K562 (cell line): ENCODE results near the gene HMGN1. TPM values are rescaled to one million over a fixed set of nuclear protein-coding genes. Genes with fewer than 3 reads are reported as not detected.

Experiments used
- ATAC-seq: fragments of 200-7000 bp; cut with Tn5 transposase; 3 replicates; pipeline ENCODE4 v1.9.1; 2020; ENCODE audit warnings: moderate library complexity
- BruUV-seq: library from RNA; stranded (reverse); fragments of 400-500 nt; replicated peaks from 2 replicates; lab custom pipeline; 2021; lab: Mats Ljungman, UMichigan
- CTCF ChIA-PET: fragments of 300-600 bp; formaldehyde crosslinking; extraction: SDS; loops from one replicate; lab custom pipeline; 2021; ENCODE audit warnings: low intra/inter-chr PET ratio; lab: Yijun Ruan, JAX
- POLR2A ChIA-PET: fragments of 300-600, 350-650 bp; sonication (Branson Sonifier 250); formaldehyde crosslinking; extraction: SDS; loops from one replicate; lab custom pipeline; 2021; ENCODE audit warnings: antibody characterized with exemption, inconsistent platforms; lab: Yijun Ruan, JAX
- DNase-seq, 4 experiments: peaks; one replicate each; pipeline versions ENCODE4 v3.0.0 to v3.0.0-alpha.2; 2011 to 2018; ENCODE audit warnings: low spot score in 3 of 4, mixed read lengths in 3 of 4; ENCODE audit errors: extremely low read depth in 1 of 4
- FAIRE-seq: peaks from 2 replicates; lab custom pipeline; 2011; peaks lifted over from hg19 to GRCh38; lab: Jason Lieb, UNC
- H2AFZ ChIP-seq: 2 replicates; pipeline ENCODE4 v1.6.0; 2011; ENCODE audit warnings: low read depth, low read length, control low read depth, inconsistent platforms
- H3K27ac ChIP-seq: fragments of 200-600 bp; 3 replicates; pipeline ENCODE4 v1.8.0; 2011; ENCODE audit warnings: low read depth, mild to moderate bottlenecking, control low read depth, inconsistent platforms, low read length, moderate library complexity, mixed read lengths; ENCODE audit errors: extremely low read depth
- H3K27me3 ChIP-seq, 2 experiments: fragments of 300-600 bp in 1 of 2; 2 replicates in 1 of 2; 3 replicates in 1 of 2; pipeline versions ENCODE4 v1.6.0 to v1.8.0; 2011; ENCODE audit warnings: inconsistent platforms in 2 of 2, low read length in 2 of 2, mild to moderate bottlenecking in 1 of 2, mixed read lengths in 1 of 2, moderate library complexity in 1 of 2; ENCODE audit not compliant: control insufficient read depth in 2 of 2, insufficient read depth in 2 of 2
- H3K36me3 ChIP-seq: fragments of 300-600 bp; 3 replicates; pipeline ENCODE4 v1.8.0; 2011; ENCODE audit warnings: mild to moderate bottlenecking, low read length, inconsistent platforms; ENCODE audit not compliant: control insufficient read depth, insufficient read depth
- H3K4me1 ChIP-seq, 2 experiments: fragments of 200-600 bp in 1 of 2; replicated peaks in 1 of 2; 2 replicates in 1 of 2; 3 replicates in 1 of 2; pipeline versions ENCODE4 v1.5.1 to v1.8.0; 2011; ENCODE audit warnings: inconsistent platforms in 2 of 2, low read length in 2 of 2, mild to moderate bottlenecking in 1 of 2, mixed read lengths in 1 of 2, moderate library complexity in 1 of 2; ENCODE audit not compliant: control insufficient read depth in 2 of 2, insufficient read depth in 2 of 2
- H3K4me2 ChIP-seq: 2 replicates; pipeline ENCODE4 v1.6.1; 2011; ENCODE audit warnings: low read length, control low read depth, inconsistent platforms, mixed read lengths; ENCODE audit not compliant: insufficient read depth
- H3K4me3 ChIP-seq: fragments of 200-600 bp; sonication (generic), shearing (Covaris generic); 2 replicates; pipeline ENCODE4 v1.5.1; 2016; ENCODE audit warnings: control low read depth, inconsistent platforms
- H3K79me2 ChIP-seq: fragments of 200-600 bp; 3 replicates; pipeline ENCODE4 v1.8.0; 2011; ENCODE audit warnings: low read length, inconsistent platforms; ENCODE audit not compliant: control insufficient read depth, insufficient read depth
- H3K9ac ChIP-seq, 2 experiments: 2 replicates each; pipeline versions ENCODE4 v1.6.0 to v1.6.1; 2011; ENCODE audit warnings: low read depth in 2 of 2, low read length in 2 of 2, control low read depth in 1 of 2, inconsistent platforms in 1 of 2, mild to moderate bottlenecking in 1 of 2, mixed read lengths in 1 of 2; ENCODE audit not compliant: insufficient read depth in 1 of 2
- H3K9me1 ChIP-seq: one replicate; pipeline ENCODE4 v1.6.0; 2011; ENCODE audit warnings: inconsistent platforms, mild to moderate bottlenecking, low read length, moderate library complexity; ENCODE audit not compliant: control insufficient read depth, insufficient read depth
- H3K9me3 ChIP-seq: replicated peaks from 2 replicates; pipeline ENCODE4 v1.5.1; 2011; ENCODE audit warnings: low read depth, low read length, inconsistent platforms; ENCODE audit not compliant: control insufficient read depth, insufficient read depth
- H4K20me1 ChIP-seq: replicated peaks from 2 replicates; pipeline ENCODE4 v1.6.1; 2011; ENCODE audit warnings: low read length, inconsistent platforms, mixed read lengths; ENCODE audit not compliant: control insufficient read depth, insufficient read depth
- ATF4 ChIP-seq: fragments of 450-650 bp; formaldehyde crosslinking; IDR thresholded peaks from 2 replicates; pipeline ENCODE4 v1.4.0; 2022; ENCODE audit warnings: mild to moderate bottlenecking, moderate library complexity
- BHLHE40 ChIP-seq: IDR thresholded peaks from 2 replicates; pipeline ENCODE4 v1.6.1; 2011; ENCODE audit warnings: low read length, improper control_type of control experiment
- CEBPG ChIP-seq, 3 experiments: fragments of 200-800 bp in 1 of 3; sonication (Bioruptor generic) in 1 of 3; sonication (generic) in 1 of 3; formaldehyde crosslinking in 1 of 3; IDR thresholded peaks in 2 of 3; conservative IDR thresholded peaks in 1 of 3; 2 replicates each; pipeline versions ENCODE4 v1.6.1 to v1.8.0; 2016 to 2022; ENCODE audit warnings: missing compliant biosample characterization in 2 of 3, missing genetic modification characterization in 2 of 3, mild to moderate bottlenecking in 1 of 3, missing genetic modification reagents in 1 of 3
- ETV1 ChIP-seq: fragments of 450-650 bp; conservative IDR thresholded peaks from 2 replicates; pipeline ENCODE4 v1.6.1; 2016; ENCODE audit warnings: missing genetic modification characterization, control low read depth, low read depth, missing compliant biosample characterization
- MAZ ChIP-seq, 2 experiments: fragments of 450-650 bp in 1 of 2; sonication (generic) in 1 of 2; formaldehyde crosslinking; IDR thresholded peaks in 1 of 2; conservative IDR thresholded peaks in 1 of 2; 2 replicates each; pipeline versions ENCODE4 v1.4.0 to v1.5.0; 2020; ENCODE audit warnings: mild to moderate bottlenecking in 1 of 2, missing genetic modification reagents in 1 of 2
- PRDM10 ChIP-seq: fragments of 450-650 bp; IDR thresholded peaks from 2 replicates; pipeline ENCODE4 v1.6.1; 2018; ENCODE audit not compliant: partially characterized antibody
- SMAD4 ChIP-seq: fragments of 250-450 bp; sonication (Bioruptor Pico); conservative IDR thresholded peaks from 2 replicates; pipeline ENCODE4 v1.8.0; 2021; ENCODE audit warnings: inconsistent platforms, mild to moderate bottlenecking, moderate library complexity
- ZBTB8A ChIP-seq: fragments of 450-650 bp; IDR thresholded peaks from 2 replicates; pipeline ENCODE4 v1.6.1; 2018; ENCODE audit warnings: mild to moderate bottlenecking, moderate library complexity; ENCODE audit not compliant: partially characterized antibody
- ZKSCAN8 ChIP-seq: fragments of 200-800 bp; sonication (Bioruptor generic); IDR thresholded peaks from 2 replicates; pipeline ENCODE4 v1.6.1; 2016; ENCODE audit warnings: missing genetic modification characterization, missing compliant biosample characterization
- ZNF175 ChIP-seq: fragments of 200-800 bp; sonication (Bioruptor generic); IDR thresholded peaks from 2 replicates; pipeline ENCODE4 v1.6.1; 2016; ENCODE audit warnings: low read depth, mild to moderate bottlenecking, missing genetic modification characterization, missing compliant biosample characterization
- ZNF311 ChIP-seq: fragments of 250-450 bp; sonication (Bioruptor Pico); IDR thresholded peaks from 2 replicates; pipeline ENCODE4 v1.4.0; 2020; ENCODE audit warnings: mild to moderate bottlenecking, moderate library complexity
- ZNF444 ChIP-seq: fragments of 250-450 bp; sonication (Bioruptor Pico); IDR thresholded peaks from 2 replicates; pipeline ENCODE4 v1.4.0; 2020; ENCODE audit warnings: mild to moderate bottlenecking, moderate library complexity
- ZNF589 ChIP-seq: fragments of 200-800 bp; sonication (Bioruptor generic); IDR thresholded peaks from 2 replicates; pipeline ENCODE4 v1.6.1; 2016; ENCODE audit warnings: low read depth, missing genetic modification characterization, missing compliant biosample characterization
- ZNF766 ChIP-seq: fragments of 200-800 bp; sonication (Bioruptor generic); conservative IDR thresholded peaks from 2 replicates; pipeline ENCODE4 v1.6.1; 2016; ENCODE audit warnings: missing genetic modification characterization, missing compliant biosample characterization
- WGBS: fragments of 100-300 bp; shearing (Covaris generic); methylation state at CpG from one replicate; pipeline ENCODE4 v1.1.6; 2016; ENCODE audit warnings: low coverage, mixed read lengths; ENCODE audit not compliant: insufficient coverage; ENCODE audit errors: missing lambda C conversion rate; 5-methylcytosine and 5-hydroxymethylcytosine counted together
- in situ Hi-C: fragments of 300-500 bp; cut with MboI; formaldehyde crosslinking; loops from 4 replicates; pipeline ENCODE4 v1.15.0; 2018; ENCODE audit warnings: inconsistent platforms, mixed read lengths
- intact Hi-C: fragments of 100-400 bp; cut with micrococcal nuclease; formaldehyde crosslinking; loops from 2 replicates; pipeline ENCODE4 v1.14.2; 2022
- polyA plus RNA-seq, 8 experiments: library from polyadenylated mRNA; depleted of rRNA in 4 of 8; stranded (reverse) in 5 of 8; unstranded in 3 of 8; fragments of >200 nt; fragmentation: Nextera tagmentation in 2 of 8; fragmentation: Illumina TruSeq in 1 of 8; extraction: Ambion mirVana in 2 of 8; extraction: Trizol in 1 of 8; gene quantifications; 2 replicates each; pipeline versions ENCODE4 v1.2.1 to v1.2.3, GENCODE V29; 2011 to 2014; ENCODE audit warnings: inconsistent platforms in 1 of 8, missing spikeins in 1 of 8
- total RNA-seq, 7 experiments: library from RNA; depleted of rRNA in 6 of 7; stranded (reverse); fragments of >200 nt in 6 of 7; fragmentation: Illumina TruSeq in 2 of 7; extraction: Trizol in 2 of 7; gene quantifications; 2 replicates each; pipeline versions ENCODE4 v1.2.1 to v1.2.3, GENCODE V29; 2011 to 2021; ENCODE audit warnings: low replicate concordance in 1 of 7

The HMGN1 gene
- total and polyA plus RNA-seq, 9 of the 15 experiments (the other 6 are each of a cell fraction or from before 2014, with no cell fraction given): 124 to 626 (median 498) TPM

- WGBS: 27% methylated on average over 6 of the region's 6 CpGs
- peak overlapping the region; percentile 26; the same call in 2 of the 3 replicates for H3K27ac ChIP-seq
- in situ Hi-C loops: no loop called here
- H2AFZ ChIP-seq: peak overlapping the region; percentile 77
- no TSS peak for BruUV-seq
- H4K20me1 ChIP-seq: no peaks in the 10 kb centered on the region
- ATAC-seq: peak; percentile 89
- intact Hi-C loops: no loop called here
- no peak overlapping the region for H3K4me3 ChIP-seq
- no peaks in the 10 kb centered on the region for H3K36me3 ChIP-seq
- FAIRE-seq: peak; percentile 19
- no peaks in the 10 kb centered on the region for H3K9me1 ChIP-seq
- H3K9ac ChIP-seq: peak overlapping the region in 1 of 2 experiments; percentile 23; a peak in 1 of 4 replicates
- POLR2A ChIA-PET: interaction anchor here (0.6 to 2.7 kb wide), 7 partner anchors 9 to 1188 kb away, joined by 3 to 24 read pairs (median 4); partner anchors contain the start of gene HMGN1
- H3K27me3 ChIP-seq: no peaks in the 10 kb centered on the region
- DNase-seq: peak in 3 of 4 experiments; percentile 34 to 64 (median 44)
- no peak overlapping the region; the same call in 1 of the 2 replicates for H3K4me2 ChIP-seq
- H3K4me1 ChIP-seq: peaks cover 0 to 14% of the 10 kb centered on the region in 2 experiments; a peak in 3 of 5 replicates
- no peaks in the 10 kb centered on the region for H3K9me3 ChIP-seq
- H3K79me2 ChIP-seq: no peaks in the 10 kb centered on the region
- CTCF ChIA-PET: no interaction called here
- 0 out of 2 replicates have a peak, but pooled peaks have one; percentile 16 for TF ChIP-seq ZNF311 (CRISPR knock-in tag)
- TF ChIP-seq ZKSCAN8 (CRISPR knock-in tag): peak; percentile 59; the same call in 1 of the 2 replicates
- 0 out of 2 replicates have a peak, but pooled peaks have one; percentile 38 for TF ChIP-seq ZNF444 (CRISPR knock-in tag)
- no peak for TF ChIP-seq ZBTB8A
- TF ChIP-seq SMAD4: 0 out of 2 replicates have a peak, but pooled peaks have one; percentile 54
- TF ChIP-seq ZNF766: peak; percentile 67
- TF ChIP-seq ATF4 (CRISPR knock-in tag): peak; percentile 42; the same call in 1 of the 2 replicates
- peak; percentile 18 to 42; a peak in 1 of 4 replicates for TF ChIP-seq MAZ (CRISPR knock-in tag; conservative IDR thresholded peaks at IDR 0.05 in 1 of 2, IDR thresholded peaks at IDR 0.05 in 1 of 2)
- peak; percentile 79 for TF ChIP-seq ZNF589 (CRISPR knock-in tag)
- peak; percentile 88 for TF ChIP-seq ZNF175 (CRISPR knock-in tag)
- TF ChIP-seq ETV1 (tag): peak; percentile 27; the same call in 1 of the 2 replicates
- peak; percentile 94 for TF ChIP-seq PRDM10
- TF ChIP-seq BHLHE40: no peak
- peak; percentile 88 for TF ChIP-seq CEBPG (CRISPR knock-in tag; IDR thresholded peaks at IDR 0.05)
- peak in 1 of 2 experiments; percentile 91; a peak in 2 of 4 replicates for TF ChIP-seq CEBPG (tag; conservative IDR thresholded peaks at IDR 0.05 in 1 of 2, IDR thresholded peaks at IDR 0.05 in 1 of 2)
Observed at GRCh38 chr21:39363607-39364555, 15.0 kb upstream of the HMGN1 start.
